ENCODE data around the gene RIC8A.
A peak's percentile ranks its signal among the peaks of the same experiment; 100 is the strongest.
"Not testable (repeated sequence)": the region's sequence is repeated elsewhere in the genome, so short reads cannot be mapped to it uniquely, and the experiment has no call there.

Gene RIC8A

DNA sequence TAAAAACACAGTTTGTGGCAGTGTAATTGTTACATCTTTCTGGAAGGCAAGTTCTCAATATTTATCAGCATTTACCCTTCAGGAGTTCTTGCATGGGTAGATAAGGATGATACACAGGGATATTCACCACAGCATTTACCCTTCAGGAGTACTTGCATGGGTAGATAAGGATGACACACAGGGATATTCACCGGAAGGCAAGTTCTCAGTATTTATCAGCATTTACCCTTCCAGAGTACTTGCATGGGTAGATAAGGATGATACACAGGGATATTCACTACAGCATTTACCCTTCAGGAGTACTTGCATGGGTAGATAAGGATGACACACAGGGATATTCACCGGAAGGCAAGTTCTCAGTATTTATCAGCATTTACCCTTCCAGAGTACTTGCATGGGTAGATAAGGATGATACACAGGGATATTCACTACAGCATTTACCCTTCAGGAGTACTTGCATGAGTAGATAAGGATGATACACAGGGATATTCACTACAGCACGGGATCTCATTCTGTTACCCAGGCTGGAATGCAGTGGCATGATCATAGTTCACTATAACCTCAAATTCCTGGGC, 13.2 kb downstream of the RIC8A start:
- not testable (repeated sequence) for DNase-seq (ENCODE audit: low read depth)

DNA sequence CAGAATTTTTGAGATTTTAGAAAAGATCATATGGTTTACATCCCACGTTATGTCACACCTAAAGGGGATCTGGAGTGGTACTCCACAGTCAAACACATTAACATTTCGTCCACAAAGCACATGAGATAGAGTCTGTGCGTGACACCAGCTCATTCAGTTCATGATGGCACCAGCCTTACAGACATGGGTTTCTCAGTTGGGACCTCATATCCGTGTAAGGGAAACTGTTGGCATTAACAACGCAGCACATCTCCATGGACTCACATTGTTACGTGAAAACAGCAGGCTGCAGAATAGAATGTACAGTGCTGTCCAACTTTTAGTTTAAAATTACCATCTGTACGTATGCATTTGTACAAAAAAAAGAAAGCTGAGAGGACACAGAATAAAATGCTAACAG, 14.0 kb downstream of the RIC8A start:
- DNase-seq (ENCODE audit: low read depth), result no peak

- DNase-seq (ENCODE audit: low read depth), result no peak
Observed at GRCh38 chr11:221998-222789, 14.7 kb downstream of the RIC8A start.

- no peak for DNase-seq (ENCODE audit: low read depth)
Observed at GRCh38 chr11:223026-223789, 15.7 kb downstream of the RIC8A start.

DNA sequence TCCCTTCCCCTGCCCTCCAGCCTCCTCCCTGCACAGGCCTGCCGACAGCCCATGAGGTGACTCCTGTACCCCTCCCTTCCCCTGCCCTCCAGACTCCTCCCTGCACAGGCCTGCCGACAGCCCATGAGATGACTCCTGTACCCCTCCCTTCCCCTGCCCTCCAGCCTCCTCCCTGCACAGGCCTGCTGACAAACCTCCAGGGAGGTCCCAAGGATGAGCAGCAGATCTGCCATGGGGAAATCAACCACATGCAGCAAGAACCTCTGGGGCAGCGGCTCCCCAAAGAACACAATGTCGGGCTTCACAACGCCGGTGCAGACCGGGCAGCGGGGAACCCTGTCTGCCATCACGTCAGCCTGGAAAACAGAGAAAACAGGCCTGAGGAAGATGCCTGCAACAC, 16.4 kb downstream of the RIC8A start:
- no peak for DNase-seq (ENCODE audit: low read depth)

DNA sequence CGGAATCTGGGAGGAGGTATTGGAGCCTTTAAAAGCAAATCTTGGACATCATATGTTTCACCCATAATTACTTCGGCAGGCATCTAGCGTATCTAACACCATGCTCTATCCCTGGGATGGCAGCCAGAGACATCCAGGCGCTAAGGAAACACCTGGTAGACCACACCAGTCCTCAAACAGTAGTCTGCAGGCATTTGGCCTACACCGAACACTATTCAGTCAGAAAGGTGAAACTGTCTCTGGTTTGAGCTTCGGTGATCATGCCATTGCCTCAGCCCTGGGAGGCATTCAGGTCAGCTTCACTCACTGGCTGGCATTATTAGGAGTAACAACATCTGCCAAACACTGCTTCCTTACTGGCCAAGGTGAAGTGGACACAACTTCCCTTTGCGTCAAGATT, 16.9 kb downstream of the RIC8A start:
- DNase-seq (ENCODE audit: low read depth), result no peak

- DNase-seq (ENCODE audit: low read depth), result no peak
Observed at GRCh38 chr11:225734-226453, 18.4 kb downstream of the RIC8A start.

- no peak for DNase-seq (ENCODE audit: low read depth)
Observed at GRCh38 chr11:227824-228379, 20.4 kb downstream of the RIC8A start.

GRCh38 chr11:230431-230830, 22.9 kb downstream of the RIC8A start:
- no peak for DNase-seq (ENCODE audit: low read depth)

DNA sequence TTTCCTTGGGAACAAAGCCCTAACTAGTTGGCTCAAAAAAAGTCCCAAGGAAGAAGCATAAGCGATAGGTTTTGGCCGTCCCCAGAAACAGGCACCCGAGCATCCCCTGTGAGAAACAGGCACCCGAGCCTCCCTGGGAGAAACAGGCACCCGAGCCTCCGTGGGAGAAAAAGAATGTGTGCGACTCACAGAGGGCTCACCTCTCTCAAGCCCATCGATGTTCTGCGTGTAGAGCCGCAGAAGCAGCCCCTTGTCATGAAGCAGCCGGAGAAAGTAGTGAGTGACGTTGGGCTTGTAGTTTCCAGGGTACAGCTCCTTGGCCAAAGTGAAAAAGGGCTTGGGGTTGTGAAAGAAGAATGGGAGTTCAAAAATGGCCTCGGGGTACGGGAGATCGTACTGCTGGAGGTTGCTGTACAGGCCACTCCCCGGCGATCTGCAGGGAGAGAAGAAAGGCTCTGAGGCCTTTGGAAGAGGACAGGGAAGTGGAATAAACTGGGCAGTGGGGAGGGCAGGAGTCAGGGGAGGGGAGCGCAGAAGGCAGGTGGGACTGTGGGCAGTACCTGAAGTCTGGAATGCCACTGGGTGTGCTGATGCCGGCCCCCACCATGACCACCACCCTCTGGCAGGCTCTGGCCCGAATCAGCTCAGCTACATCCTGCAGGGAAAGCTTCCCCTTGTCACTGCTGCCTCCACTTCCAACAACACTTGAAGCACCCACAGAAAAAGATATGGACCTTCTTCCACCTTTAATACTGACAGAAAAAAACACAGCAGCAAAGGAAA, 25.5 kb downstream of the RIC8A start:
- no peak for DNase-seq (ENCODE audit: low read depth)

DNA sequence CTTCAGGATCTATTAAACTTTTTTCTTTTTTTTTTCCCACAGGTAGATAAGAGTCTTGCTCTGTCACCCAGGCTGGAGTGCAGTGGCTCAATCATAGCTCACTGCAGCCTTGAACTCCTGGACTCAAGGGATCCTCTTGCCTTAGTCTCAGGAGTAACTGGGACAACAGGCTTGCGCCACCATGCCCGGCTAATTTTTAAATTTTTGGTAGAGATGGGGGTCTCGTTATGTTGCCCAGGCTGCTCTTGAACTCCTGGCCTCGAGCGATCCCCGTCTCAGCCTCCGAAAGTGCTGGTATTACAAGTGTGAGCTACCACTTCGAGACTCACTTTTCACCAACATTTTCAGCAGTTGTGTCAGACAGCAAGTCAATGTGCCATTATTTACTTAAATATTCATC, 27.7 kb downstream of the RIC8A start:
- no peak for DNase-seq (ENCODE audit: low read depth)

DNA sequence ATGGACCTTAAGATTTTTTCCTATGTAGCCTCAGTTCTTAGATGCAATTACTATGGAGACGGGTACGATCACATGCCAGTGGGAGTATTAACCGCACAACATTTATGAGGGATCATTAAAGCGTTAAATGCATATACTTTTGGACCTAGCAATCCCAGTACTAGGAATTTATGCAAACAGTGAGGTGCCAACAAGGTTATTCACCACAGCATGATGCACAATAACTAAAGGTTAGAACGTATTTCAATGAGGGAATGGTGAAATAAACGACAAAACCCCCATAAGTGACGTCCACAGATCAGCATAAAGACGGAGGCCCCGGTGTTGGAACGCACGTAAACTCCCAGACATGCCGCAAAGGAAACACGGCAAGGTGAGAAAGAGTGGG, 28.1 kb downstream of the RIC8A start:
- no peak for DNase-seq (ENCODE audit: low read depth)

- peak; percentile 69 for DNase-seq (ENCODE audit: low read depth)
Observed at GRCh38 chr11:235997-236773, 28.7 kb downstream of the RIC8A start, which contains the start of gene SIRT3. SIRT3 (minus strand) TSS chr11:236342; CDS start chr11:236328, 14 bp downstream.

DNA sequence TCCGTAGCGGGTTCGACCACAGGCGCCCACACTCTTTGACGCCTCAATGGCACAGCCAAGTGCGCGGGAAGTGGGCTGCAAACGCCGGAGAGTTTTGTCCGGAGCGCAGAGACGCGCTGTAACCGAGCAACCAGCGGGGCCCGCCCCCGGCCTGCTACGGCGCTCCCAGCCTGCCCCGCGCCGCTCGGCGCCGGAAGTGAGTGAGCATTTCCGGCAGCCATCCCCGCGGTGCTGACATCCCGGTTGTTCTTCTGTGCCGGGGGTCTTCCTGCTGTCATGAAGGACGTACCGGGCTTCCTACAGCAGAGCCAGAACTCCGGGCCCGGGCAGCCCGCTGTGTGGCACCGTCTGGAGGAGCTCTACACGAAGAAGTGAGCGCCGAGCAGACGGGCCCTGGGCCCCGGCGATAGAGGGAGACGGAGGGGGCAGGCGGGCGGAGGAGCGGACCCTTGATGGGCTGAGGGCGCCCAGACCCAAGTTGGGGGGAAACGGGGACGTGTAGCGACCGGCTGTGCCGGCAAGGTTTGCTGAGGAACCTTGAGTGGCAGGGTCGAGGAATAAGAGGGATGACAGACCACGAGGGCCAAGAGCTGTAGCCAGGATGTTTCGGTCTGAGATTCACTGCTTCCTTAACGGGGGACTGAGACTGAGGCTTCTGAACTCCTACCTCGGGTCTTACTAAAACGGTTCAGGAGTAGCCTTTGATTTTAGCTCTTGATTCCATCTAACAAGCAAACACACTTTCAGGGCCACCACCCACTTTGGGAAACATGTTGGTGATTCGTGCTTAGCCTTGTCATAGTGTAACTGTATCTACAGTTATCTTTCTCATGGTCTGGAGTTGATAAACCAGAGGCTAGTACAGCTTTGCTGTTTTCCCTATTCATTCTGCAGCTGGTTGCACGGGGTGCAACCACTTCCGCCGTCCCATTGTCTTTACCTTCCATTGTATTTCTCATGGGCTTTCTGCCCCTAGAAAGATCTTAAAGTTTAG, 29.6 kb downstream of the RIC8A start, which contains the start of gene PSMD13:
Gene PSMD13 (plus strand): TSS at position 203 of the 994 bp plus-strand sequence. CDS start 74 bp downstream, at position 277.
- DNase-seq (ENCODE audit: low read depth), result peak; percentile 81

- DNase-seq (ENCODE audit: low read depth), result not testable (repeated sequence)
Observed at GRCh38 chr11:238346-238745, 30.8 kb downstream of the RIC8A start.

- no peak for DNase-seq (ENCODE audit: low read depth)
Observed at GRCh38 chr11:240315-240714, 32.8 kb downstream of the RIC8A start.

- no peak for DNase-seq (ENCODE audit: low read depth)
Observed at GRCh38 chr11:241634-242033, 34.1 kb downstream of the RIC8A start.

GRCh38 chr11:244376-244775, 36.9 kb downstream of the RIC8A start:
- no peak for DNase-seq (ENCODE audit: low read depth)

DNA sequence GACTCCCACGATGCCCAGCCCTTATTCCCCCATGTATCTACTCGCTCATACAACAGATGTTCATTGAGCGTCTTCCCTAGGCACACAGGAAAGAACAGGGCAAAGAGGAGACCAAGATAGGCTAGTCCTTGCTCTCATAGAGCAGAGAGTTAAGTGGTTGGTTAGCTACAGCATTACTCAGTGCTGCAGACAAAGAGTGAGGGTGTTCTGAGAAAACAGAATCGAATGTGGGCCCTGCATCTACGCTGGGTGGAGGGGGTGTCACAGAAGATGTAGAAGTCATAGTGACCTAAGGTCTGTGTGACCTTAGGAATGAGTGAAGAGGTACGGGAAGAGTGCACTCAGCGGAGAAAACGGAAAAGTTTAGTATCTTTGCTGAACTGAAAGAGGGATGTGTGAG, 41.6 kb downstream of the RIC8A start:
- no peak for DNase-seq (ENCODE audit: low read depth)

Data from stimulated activated CD8-positive, alpha-beta memory T cell treated with anti-CD3 and anti-CD28 coated beads, Interleukin-12 subunit alpha, Interleukin-12 subunit beta, amount 100 ng/mL, for 4 hours (primary cell).